ENCODE data around the gene LGMN.
A peak's percentile ranks its signal among the peaks of the same experiment; 100 is the strongest.

DNA sequence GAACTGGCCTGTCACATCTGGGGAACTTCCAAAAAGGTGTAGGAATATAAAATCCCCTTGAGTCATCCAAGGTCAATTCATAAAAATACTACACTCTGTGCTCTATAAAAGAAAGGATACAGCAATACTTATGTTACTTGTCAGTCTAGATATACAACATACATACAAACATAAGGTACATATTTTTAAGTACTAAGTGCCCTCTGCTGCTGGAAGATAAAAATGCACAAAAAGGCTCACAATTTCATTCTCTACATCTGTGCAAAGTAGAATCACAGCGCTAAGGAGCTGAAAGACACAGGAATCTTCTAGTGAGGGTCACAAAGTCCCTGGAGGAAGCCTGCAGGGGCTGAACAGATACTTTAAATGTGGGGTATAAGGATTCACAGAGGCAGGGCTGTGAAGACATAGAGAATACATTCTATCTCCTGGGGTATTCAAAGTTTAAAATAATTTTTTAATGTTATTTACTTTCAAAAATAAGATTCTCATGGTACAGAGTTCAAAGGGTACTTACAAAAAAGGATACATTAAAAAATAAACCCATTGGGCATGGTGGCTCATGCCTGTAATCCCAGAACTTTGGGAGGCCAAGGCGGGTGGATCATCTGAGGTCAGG lies 35.5 kb upstream of the LGMN start:
- TF ChIP-seq, protein P1, sequence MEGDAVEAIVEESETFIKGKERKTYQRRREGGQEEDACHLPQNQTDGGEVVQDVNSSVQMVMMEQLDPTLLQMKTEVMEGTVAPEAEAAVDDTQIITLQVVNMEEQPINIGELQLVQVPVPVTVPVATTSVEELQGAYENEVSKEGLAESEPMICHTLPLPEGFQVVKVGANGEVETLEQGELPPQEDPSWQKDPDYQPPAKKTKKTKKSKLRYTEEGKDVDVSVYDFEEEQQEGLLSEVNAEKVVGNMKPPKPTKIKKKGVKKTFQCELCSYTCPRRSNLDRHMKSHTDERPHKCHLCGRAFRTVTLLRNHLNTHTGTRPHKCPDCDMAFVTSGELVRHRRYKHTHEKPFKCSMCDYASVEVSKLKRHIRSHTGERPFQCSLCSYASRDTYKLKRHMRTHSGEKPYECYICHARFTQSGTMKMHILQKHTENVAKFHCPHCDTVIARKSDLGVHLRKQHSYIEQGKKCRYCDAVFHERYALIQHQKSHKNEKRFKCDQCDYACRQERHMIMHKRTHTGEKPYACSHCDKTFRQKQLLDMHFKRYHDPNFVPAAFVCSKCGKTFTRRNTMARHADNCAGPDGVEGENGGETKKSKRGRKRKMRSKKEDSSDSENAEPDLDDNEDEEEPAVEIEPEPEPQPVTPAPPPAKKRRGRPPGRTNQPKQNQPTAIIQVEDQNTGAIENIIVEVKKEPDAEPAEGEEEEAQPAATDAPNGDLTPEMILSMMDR (IDR thresholded peaks at IDR 0.05), result peak in 2 of 3 donors; percentile 58 to 64
- TF ChIP-seq EP300 (IDR thresholded peaks at IDR 0.05), result no peak
